Activated T-helper 1 cell treated with anti-CD3 and anti-CD28 coated beads, Interleukin-2, amount 50 U/mL, for 16 hours (primary cell): ENCODE data around the gene ATP6V1C2.

ENCODE experiments used
- DNase-seq, 2 donors: peaks; one replicate each; pipeline ENCODE4 v3.0.0-alpha.2; 2020; ENCODE audit warnings: low read depth in 1 of 2, low spot score in 1 of 2

The ATP6V1C2 gene

DNA sequence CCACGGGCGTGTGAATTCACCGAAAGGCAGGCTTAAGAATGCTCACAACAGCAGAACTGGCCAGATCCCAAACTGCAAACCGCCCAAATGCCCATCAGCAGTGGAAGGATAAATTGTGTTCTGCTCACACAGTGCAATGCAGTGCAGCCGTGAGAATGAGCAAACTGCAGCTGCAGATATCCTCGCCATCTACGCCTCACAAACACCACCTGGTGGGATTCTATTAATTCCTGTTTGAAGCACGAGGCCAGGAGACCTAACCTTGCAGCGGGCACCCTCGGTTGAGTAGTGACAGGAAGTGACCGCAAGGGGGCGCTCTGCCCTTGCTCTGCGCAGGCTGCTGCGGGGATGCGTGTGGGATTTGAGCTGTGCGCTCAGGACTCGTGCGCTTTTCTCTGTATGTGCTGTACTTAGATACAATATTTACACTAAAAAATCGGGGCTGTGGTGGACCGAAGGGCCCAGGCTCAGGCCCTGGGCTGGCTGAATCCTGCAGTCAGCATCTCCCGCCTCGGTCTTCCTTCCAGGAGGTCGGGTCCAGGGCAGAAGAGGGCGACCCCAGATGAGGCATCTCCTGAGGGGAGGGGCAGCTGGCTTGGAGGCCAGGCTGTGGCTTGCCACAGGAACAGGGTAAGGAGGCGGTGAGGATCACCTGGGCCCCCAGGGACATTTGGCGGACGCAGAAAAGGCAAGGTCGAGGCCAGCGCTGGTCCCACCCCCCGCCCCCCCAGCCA, 110.9 kb downstream of the ATP6V1C2 start:
- peak; percentile 73 to 75 for DNase-seq

DNA sequence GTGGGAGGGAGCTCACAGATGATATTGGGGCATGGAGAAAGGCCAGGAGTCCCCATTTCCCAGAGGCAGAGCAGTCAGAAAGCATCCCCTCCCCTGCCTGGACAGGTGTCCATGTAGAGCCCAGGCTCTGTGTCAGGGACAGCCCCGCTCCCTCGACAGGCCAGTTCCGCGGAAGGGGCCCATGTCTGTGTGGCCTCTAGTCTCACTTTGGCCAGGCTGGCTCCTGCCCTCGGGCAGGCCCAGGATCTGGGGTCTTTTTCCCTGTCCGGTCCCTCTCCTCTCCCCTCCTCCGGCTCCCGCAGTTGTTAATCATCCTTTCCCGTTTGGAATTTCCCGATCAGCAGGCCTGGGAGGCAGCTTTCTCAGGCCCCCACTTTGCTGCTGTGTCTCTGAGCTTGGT, 111.6 kb downstream of the ATP6V1C2 start:
- no peak for DNase-seq

DNA sequence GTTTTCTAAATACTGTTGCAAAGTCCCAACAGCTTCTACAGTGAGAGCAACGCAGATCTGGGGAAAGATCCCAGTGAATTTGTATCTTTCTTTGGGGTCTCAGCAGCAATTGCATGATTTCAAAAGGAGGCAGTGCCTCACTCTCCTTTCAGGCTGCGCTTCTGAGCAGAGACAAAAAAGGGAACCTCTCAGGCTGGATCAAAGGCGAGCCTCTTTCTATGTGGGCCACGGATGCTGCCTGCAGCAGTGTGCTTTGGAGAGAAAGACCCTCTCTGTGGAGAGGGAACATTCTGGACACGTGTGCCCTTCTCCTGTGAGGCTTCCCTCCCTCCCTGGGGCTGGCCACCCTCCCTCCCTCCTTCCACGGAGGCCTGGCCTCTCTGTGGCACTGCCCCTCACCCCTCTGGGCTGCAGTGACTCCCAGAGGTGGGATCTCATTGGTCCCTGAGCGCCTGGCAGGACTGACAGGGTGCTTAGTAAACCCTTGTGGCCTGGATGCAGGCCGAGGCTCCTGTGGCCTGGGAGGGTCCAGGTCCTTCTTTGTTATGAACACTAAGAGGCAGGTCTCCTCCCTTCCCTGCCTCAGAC, 112.7 kb downstream of the ATP6V1C2 start:
- no peak for DNase-seq
